GM12878 (cell line): Measurements from ENCODE around the gene GALNT12.

Experiments
- CTCF ChIP-seq, 3 experiments: IDR thresholded peaks in 2 of 3; conservative IDR thresholded peaks in 1 of 3; 2 replicates each; pipeline ENCODE4 v1.5.1; 2011; ENCODE audit warnings: low read depth in 3 of 3, low read length in 3 of 3, mild to moderate bottlenecking in 3 of 3, control low read depth in 2 of 3, moderate library complexity in 2 of 3, inconsistent platforms in 1 of 3, mixed read lengths in 1 of 3; ENCODE audit not compliant: control insufficient read depth in 2 of 3, insufficient read depth in 1 of 3; ENCODE audit errors: extremely low read depth in 1 of 3
- EP300 ChIP-seq, 2 experiments: fragments of 150-350 bp in 1 of 2; IDR thresholded peaks; 2 replicates each; pipeline ENCODE4 v1.6.1; 2011 to 2012; ENCODE audit warnings: low read depth in 2 of 2, low read length in 2 of 2, borderline replicate concordance in 1 of 2, improper control_type of control experiment in 1 of 2, inconsistent platforms in 1 of 2; ENCODE audit not compliant: control insufficient read depth in 1 of 2
- LARP7 ChIP-seq: fragments of 450-650 bp; IDR thresholded peaks from 2 replicates; pipeline ENCODE4 v1.6.1; 2017; ENCODE audit warnings: mild to moderate bottlenecking
- POLR2AphosphoS5 ChIP-seq: IDR thresholded peaks from 2 replicates; pipeline ENCODE4 v1.6.1; 2011; ENCODE audit warnings: mild to moderate bottlenecking, low read length, inconsistent platforms
- SIN3A ChIP-seq: IDR thresholded peaks from 2 replicates; pipeline ENCODE4 v1.6.1; 2012; ENCODE audit warnings: low read depth, low read length, improper control_type of control experiment
- SRF ChIP-seq, 2 experiments: IDR thresholded peaks; 2 replicates each; pipeline ENCODE4 v1.6.1; 2011; ENCODE audit warnings: low read depth in 2 of 2, low read length in 2 of 2, mild to moderate bottlenecking in 1 of 2, moderate library complexity in 1 of 2
- ZNF217 ChIP-seq: fragments of 450-650 bp; IDR thresholded peaks from 2 replicates; pipeline ENCODE4 v1.6.1; 2017; ENCODE audit warnings: antibody characterized with exemption, mild to moderate bottlenecking
- ZNF274 ChIP-seq: IDR thresholded peaks from one replicate; pipeline ENCODE4 v1.8.0; 2011; ENCODE audit not compliant: insufficient read length, insufficient read depth
- TF ChIP-seq, protein P1 (sequence below): IDR thresholded peaks from 2 replicates; pipeline ENCODE4 v1.6.1; 2012; ENCODE audit warnings: low read length, inconsistent platforms

GRCh38 chr9:98832768-98833089 lies 25.3 kb downstream of the GALNT12 start:
- TF ChIP-seq SRF (IDR thresholded peaks at IDR 0.05; ENCODE audit: low read depth in 2 of 2, low read length in 2 of 2), result no peak
- no peak for TF ChIP-seq ZNF274
- TF ChIP-seq SIN3A, result no peak
- TF ChIP-seq POLR2AphosphoS5, result no peak
- TF ChIP-seq, protein P1, sequence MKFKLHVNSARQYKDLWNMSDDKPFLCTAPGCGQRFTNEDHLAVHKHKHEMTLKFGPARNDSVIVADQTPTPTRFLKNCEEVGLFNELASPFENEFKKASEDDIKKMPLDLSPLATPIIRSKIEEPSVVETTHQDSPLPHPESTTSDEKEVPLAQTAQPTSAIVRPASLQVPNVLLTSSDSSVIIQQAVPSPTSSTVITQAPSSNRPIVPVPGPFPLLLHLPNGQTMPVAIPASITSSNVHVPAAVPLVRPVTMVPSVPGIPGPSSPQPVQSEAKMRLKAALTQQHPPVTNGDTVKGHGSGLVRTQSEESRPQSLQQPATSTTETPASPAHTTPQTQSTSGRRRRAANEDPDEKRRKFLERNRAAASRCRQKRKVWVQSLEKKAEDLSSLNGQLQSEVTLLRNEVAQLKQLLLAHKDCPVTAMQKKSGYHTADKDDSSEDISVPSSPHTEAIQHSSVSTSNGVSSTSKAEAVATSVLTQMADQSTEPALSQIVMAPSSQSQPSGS, result no peak
- TF ChIP-seq CTCF (IDR thresholded peaks at IDR 0.05 in 2 of 3, conservative IDR thresholded peaks at IDR 0.05 in 1 of 3; ENCODE audit: control insufficient read depth in 2 of 3, extremely low read depth in 1 of 3, insufficient read depth in 1 of 3, low read depth in 3 of 3, low read length in 3 of 3), result no peak
- no peak for TF ChIP-seq EP300 (IDR thresholded peaks at IDR 0.05; ENCODE audit: borderline replicate concordance in 1 of 2, control insufficient read depth in 1 of 2, low read depth in 2 of 2, low read length in 2 of 2)
- no peak for TF ChIP-seq ZNF217
- no peak for TF ChIP-seq LARP7
